OCI-LY1 (cell line): Measurements from ENCODE around the gene WIPF2.

Experiments used
- H2AFZ ChIP-seq: fragments of 200-600 bp; sonication (generic), shearing (Covaris generic); 2 replicates; pipeline ENCODE4 v1.6.0; 2014; ENCODE audit warnings: antibody characterized with exemption, mild to moderate bottlenecking, low read length
- H3F3A ChIP-seq: fragments of 200-600 bp; sonication (generic), shearing (Covaris generic); 2 replicates; pipeline ENCODE4 v1.6.0; 2014; ENCODE audit warnings: mild to moderate bottlenecking, antibody characterized with exemption, low read length, moderate library complexity; ENCODE audit not compliant: insufficient read depth
- H3K27ac ChIP-seq: fragments of 200-600 bp; sonication (generic); 2 replicates; pipeline ENCODE4 v1.5.1; 2014; ENCODE audit warnings: low read length, mixed run types, mild to moderate bottlenecking, low read depth; ENCODE audit not compliant: poor library complexity, severe bottlenecking
- H3K27me3 ChIP-seq: fragments of 200-600 bp; sonication (generic); 2 replicates; pipeline ENCODE4 v1.6.0; 2014; ENCODE audit warnings: antibody characterized with exemption, mild to moderate bottlenecking, low read length, moderate library complexity; ENCODE audit not compliant: insufficient read depth
- H3K36me3 ChIP-seq: fragments of 200-600 bp; sonication (generic); 2 replicates; pipeline ENCODE4 v1.6.1; 2014; ENCODE audit warnings: mild to moderate bottlenecking, antibody characterized with exemption, low read length, moderate library complexity, mixed read lengths; ENCODE audit not compliant: insufficient read depth
- H3K4me1 ChIP-seq: fragments of 200-600 bp; sonication (generic); 2 replicates; pipeline ENCODE4 v1.5.1; 2014; ENCODE audit warnings: mild to moderate bottlenecking, low read length, moderate library complexity; ENCODE audit not compliant: insufficient read depth, severe bottlenecking
- H3K4me2 ChIP-seq: fragments of 200-600 bp; sonication (generic), shearing (Covaris generic); 2 replicates; pipeline ENCODE4 v1.6.1; 2014; ENCODE audit warnings: low read length
- H3K4me3 ChIP-seq: fragments of 200-600 bp; sonication (generic); 2 replicates; pipeline ENCODE4 v1.5.1; 2014; ENCODE audit warnings: low read length, low read depth, mild to moderate bottlenecking, mixed read lengths; ENCODE audit not compliant: poor library complexity, severe bottlenecking
- H3K79me2 ChIP-seq: fragments of 200-600 bp; shearing (Covaris generic); 2 replicates; pipeline ENCODE4 v1.6.1; 2016; ENCODE audit warnings: mixed run types, low read length, mixed read lengths; ENCODE audit not compliant: insufficient read depth
- H3K9ac ChIP-seq: fragments of 200-600 bp; sonication (generic), shearing (Covaris generic); 2 replicates; pipeline ENCODE4 v1.6.1; 2014; ENCODE audit warnings: mild to moderate bottlenecking, low read length, mixed read lengths
- H3K9me2 ChIP-seq: fragments of 200-600 bp; sonication (generic), shearing (Covaris generic); 2 replicates; pipeline ENCODE4 v1.6.1; 2014; ENCODE audit warnings: low read depth, mild to moderate bottlenecking, low read length, mixed read lengths
- H3K9me3 ChIP-seq: fragments of 200-600 bp; shearing (Covaris generic); 2 replicates; pipeline ENCODE4 v1.6.1; 2014; ENCODE audit warnings: low read length, mixed read lengths
- H4K20me1 ChIP-seq: fragments of 200-600 bp; sonication (generic), shearing (Covaris generic); 2 replicates; pipeline ENCODE4 v1.6.0; 2016; ENCODE audit warnings: mild to moderate bottlenecking, low read length; ENCODE audit not compliant: insufficient read depth
- CTCF ChIP-seq: fragments of 200-600 bp; sonication (generic), shearing (Covaris generic); IDR thresholded peaks from 2 replicates; pipeline ENCODE4 v1.5.1; 2017; ENCODE audit warnings: mild to moderate bottlenecking, antibody characterized with exemption, low read length, moderate library complexity, mixed read lengths
- EZH2 ChIP-seq: fragments of 200-600 bp; sonication (generic), shearing (Covaris generic); IDR thresholded peaks from 2 replicates; pipeline ENCODE4 v1.8.0; 2017; ENCODE audit warnings: borderline replicate concordance, mixed run types, mild to moderate bottlenecking, antibody characterized with exemption, low read length, moderate library complexity, mixed read lengths

WIPF2 gene

GRCh38 chr17:40325156-40326013 is 106.3 kb downstream of the WIPF2 start:
- Histone ChIP-seq H2AFZ (no peak overlapping the region), H3K4me3 (no peak overlapping the region), H3K9me3 (no peaks in the 10 kb centered on the region), H3K27ac (no peak overlapping the region), H3K9me2 (no peaks in the 10 kb centered on the region), H3K9ac (no peak overlapping the region), H3K79me2 (no peaks in the 10 kb centered on the region), H3K4me2 (no peak overlapping the region), H3F3A (no peaks in the 10 kb centered on the region), H3K4me1 (peaks cover 19% of the 10 kb centered on the region), H3K27me3 (peaks cover 14% of the 10 kb centered on the region), H4K20me1 (no peaks in the 10 kb centered on the region), H3K36me3 (no peaks in the 10 kb centered on the region)
- TF ChIP-seq CTCF: no peak
- no peak for TF ChIP-seq EZH2

- TF ChIP-seq CTCF (no peak), EZH2 (no peak)
- H3K4me1 ChIP-seq: peaks cover 19% of the 10 kb centered on the region
- no peaks in the 10 kb centered on the region for H3K79me2 ChIP-seq
- peaks cover 14% of the 10 kb centered on the region for H3K27me3 ChIP-seq
- no peaks in the 10 kb centered on the region for H3F3A ChIP-seq
- no peak overlapping the region for H3K4me2 ChIP-seq
- H3K36me3 ChIP-seq: no peaks in the 10 kb centered on the region; the same call in 1 of the 2 replicates
- no peak overlapping the region for H3K9ac ChIP-seq
- no peak overlapping the region for H3K4me3 ChIP-seq
- no peaks in the 10 kb centered on the region for H3K9me3 ChIP-seq
- no peaks in the 10 kb centered on the region for H4K20me1 ChIP-seq
- H3K9me2 ChIP-seq: no peaks in the 10 kb centered on the region
- no peak overlapping the region for H3K27ac ChIP-seq
- no peak overlapping the region for H2AFZ ChIP-seq
Observed at GRCh38 chr17:40326014-40326831, 107.1 kb downstream of the WIPF2 start.

GRCh38 chr17:40326832-40327199 is 107.7 kb downstream of the WIPF2 start:
- TF ChIP-seq EZH2 (no peak), CTCF (no peak)
- Histone ChIP-seq H3K4me1 (peaks cover 16% of the 10 kb centered on the region), H3K9me3 (no peaks in the 10 kb centered on the region), H3F3A (no peaks in the 10 kb centered on the region), H3K27me3 (peaks cover 14% of the 10 kb centered on the region), H3K4me3 (no peak overlapping the region), H3K27ac (no peak overlapping the region), H2AFZ (no peak overlapping the region), H3K4me2 (no peak overlapping the region), H3K79me2 (no peaks in the 10 kb centered on the region), H4K20me1 (no peaks in the 10 kb centered on the region), H3K9ac (no peak overlapping the region), H3K36me3 (no peaks in the 10 kb centered on the region; the same call in 1 of the 2 replicates), H3K9me2 (no peaks in the 10 kb centered on the region)
